ENCODE measurements around the gene WWOX.

WWOX gene

GRCh38 chr16:78386557-78387324 is 287.3 kb downstream of the WWOX start:
- H3K9ac ChIP-seq (ENCODE audit: low read depth, low read length) = no peak overlapping the region
- no peak overlapping the region for H2AFZ ChIP-seq (ENCODE audit: low read depth, low read length)
- TF ChIP-seq EZH2 (IDR thresholded peaks at IDR 0.05; ENCODE audit: borderline replicate concordance, low read depth, low read length, severe bottlenecking) (no peak), CTCF (IDR thresholded peaks at IDR 0.05; ENCODE audit: borderline replicate concordance, extremely low read depth, low read length, poor library complexity, severe bottlenecking) (no peak)
- H3K9me3 ChIP-seq (ENCODE audit: insufficient read depth, low read length, severe bottlenecking) = no peaks in the 10 kb centered on the region
- H3K4me3 ChIP-seq (ENCODE audit: low read depth in 1 of 2, low read length in 2 of 2) = no peak overlapping the region
- ATAC-seq (ENCODE audit: insufficient read depth, low read depth) (no peak), DNase-seq (no peak)
- peaks cover 5% of the 10 kb centered on the region; the same call in 1 of the 2 replicates for H3K36me3 ChIP-seq (ENCODE audit: insufficient read depth, low read length)
- H3K79me2 ChIP-seq (ENCODE audit: insufficient read depth, low read length) = no peaks in the 10 kb centered on the region
- no peaks in the 10 kb centered on the region for H4K20me1 ChIP-seq (ENCODE audit: insufficient read depth, low read length)
- H3K4me1 ChIP-seq (ENCODE audit: insufficient read depth, low read length) = no peaks in the 10 kb centered on the region
- H3K27ac ChIP-seq (ENCODE audit: low read length) = no peak overlapping the region
- H3K27me3 ChIP-seq (ENCODE audit: insufficient read depth, low read length, poor library complexity) = no peaks in the 10 kb centered on the region
- H3K4me2 ChIP-seq (ENCODE audit: insufficient read depth, low read length) = no peak overlapping the region

- no peak for TF ChIP-seq CTCF (IDR thresholded peaks at IDR 0.05; ENCODE audit: borderline replicate concordance, extremely low read depth, low read length, poor library complexity, severe bottlenecking)
- no peak for TF ChIP-seq EZH2 (IDR thresholded peaks at IDR 0.05; ENCODE audit: borderline replicate concordance, low read depth, low read length, severe bottlenecking)
- no peak overlapping the region for H3K4me3 ChIP-seq (ENCODE audit: low read depth in 1 of 2, low read length in 2 of 2)
- peaks cover 5% of the 10 kb centered on the region; the same call in 1 of the 2 replicates for H3K36me3 ChIP-seq (ENCODE audit: insufficient read depth, low read length)
- H3K79me2 ChIP-seq (ENCODE audit: insufficient read depth, low read length) = no peaks in the 10 kb centered on the region
- no peaks in the 10 kb centered on the region for H3K27me3 ChIP-seq (ENCODE audit: insufficient read depth, low read length, poor library complexity)
- H2AFZ ChIP-seq (ENCODE audit: low read depth, low read length) = no peak overlapping the region
- H3K4me1 ChIP-seq (ENCODE audit: insufficient read depth, low read length) = no peaks in the 10 kb centered on the region
- peaks cover 5% of the 10 kb centered on the region for H3K9me3 ChIP-seq (ENCODE audit: insufficient read depth, low read length, severe bottlenecking)
- ATAC-seq (ENCODE audit: insufficient read depth, low read depth) (no peak), DNase-seq (no peak)
- H3K27ac ChIP-seq (ENCODE audit: low read length) = no peak overlapping the region
- H3K4me2 ChIP-seq (ENCODE audit: insufficient read depth, low read length) = no peak overlapping the region
- H3K9ac ChIP-seq (ENCODE audit: low read depth, low read length) = no peak overlapping the region
- H4K20me1 ChIP-seq (ENCODE audit: insufficient read depth, low read length) = no peaks in the 10 kb centered on the region
These were observed 289.6 kb downstream of the WWOX start for GRCh38 chr16:78389009-78389498.

- no peaks in the 10 kb centered on the region for H3K27me3 ChIP-seq (ENCODE audit: insufficient read depth, low read length, poor library complexity)
- DNase-seq (no peak), ATAC-seq (ENCODE audit: insufficient read depth, low read depth) (no peak)
- H3K36me3 ChIP-seq (ENCODE audit: insufficient read depth, low read length) = peaks cover 5% of the 10 kb centered on the region; the same call in 1 of the 2 replicates
- TF ChIP-seq EZH2 (IDR thresholded peaks at IDR 0.05; ENCODE audit: borderline replicate concordance, low read depth, low read length, severe bottlenecking) = no peak
- no peaks in the 10 kb centered on the region for H4K20me1 ChIP-seq (ENCODE audit: insufficient read depth, low read length)
- no peak overlapping the region for H3K4me3 ChIP-seq (ENCODE audit: low read depth in 1 of 2, low read length in 2 of 2)
- no peak overlapping the region for H3K4me2 ChIP-seq (ENCODE audit: insufficient read depth, low read length)
- no peaks in the 10 kb centered on the region for H3K4me1 ChIP-seq (ENCODE audit: insufficient read depth, low read length)
- peaks cover 5% of the 10 kb centered on the region for H3K9me3 ChIP-seq (ENCODE audit: insufficient read depth, low read length, severe bottlenecking)
- no peaks in the 10 kb centered on the region for H3K79me2 ChIP-seq (ENCODE audit: insufficient read depth, low read length)
- no peak overlapping the region for H3K9ac ChIP-seq (ENCODE audit: low read depth, low read length)
- no peak overlapping the region for H3K27ac ChIP-seq (ENCODE audit: low read length)
- H2AFZ ChIP-seq (ENCODE audit: low read depth, low read length) = no peak overlapping the region
These were observed 290.6 kb downstream of the WWOX start for GRCh38 chr16:78390092-78390491.

- TF ChIP-seq EZH2 (IDR thresholded peaks at IDR 0.05; ENCODE audit: borderline replicate concordance, low read depth, low read length, severe bottlenecking) = no peak
- TF ChIP-seq CTCF (IDR thresholded peaks at IDR 0.05; ENCODE audit: borderline replicate concordance, extremely low read depth, low read length, poor library complexity, severe bottlenecking) = no peak
- Histone ChIP-seq H3K4me2 (ENCODE audit: insufficient read depth, low read length) (no peak overlapping the region), H3K4me3 (ENCODE audit: low read depth in 1 of 2, low read length in 2 of 2) (no peak overlapping the region), H3K4me1 (ENCODE audit: insufficient read depth, low read length) (no peaks in the 10 kb centered on the region), H4K20me1 (ENCODE audit: insufficient read depth, low read length) (no peaks in the 10 kb centered on the region), H2AFZ (ENCODE audit: low read depth, low read length) (no peak overlapping the region), H3K27ac (ENCODE audit: low read length) (no peak overlapping the region), H3K36me3 (ENCODE audit: insufficient read depth, low read length) (peaks cover 5% of the 10 kb centered on the region; the same call in 1 of the 2 replicates), H3K9ac (ENCODE audit: low read depth, low read length) (no peak overlapping the region), H3K79me2 (ENCODE audit: insufficient read depth, low read length) (no peaks in the 10 kb centered on the region), H3K9me3 (ENCODE audit: insufficient read depth, low read length, severe bottlenecking) (peaks cover 5% of the 10 kb centered on the region), H3K27me3 (ENCODE audit: insufficient read depth, low read length, poor library complexity) (no peaks in the 10 kb centered on the region)
- no peak for DNase-seq
- ATAC-seq (ENCODE audit: insufficient read depth, low read depth) = no peak
These were observed 291.3 kb downstream of the WWOX start for GRCh38 chr16:78390508-78391324.
